ENCODE results near the gene TMEM50B.
"Not testable (repeated sequence)": the region's sequence is repeated elsewhere in the genome, so short reads cannot be mapped to it uniquely, and the experiment has no call there.

DNA sequence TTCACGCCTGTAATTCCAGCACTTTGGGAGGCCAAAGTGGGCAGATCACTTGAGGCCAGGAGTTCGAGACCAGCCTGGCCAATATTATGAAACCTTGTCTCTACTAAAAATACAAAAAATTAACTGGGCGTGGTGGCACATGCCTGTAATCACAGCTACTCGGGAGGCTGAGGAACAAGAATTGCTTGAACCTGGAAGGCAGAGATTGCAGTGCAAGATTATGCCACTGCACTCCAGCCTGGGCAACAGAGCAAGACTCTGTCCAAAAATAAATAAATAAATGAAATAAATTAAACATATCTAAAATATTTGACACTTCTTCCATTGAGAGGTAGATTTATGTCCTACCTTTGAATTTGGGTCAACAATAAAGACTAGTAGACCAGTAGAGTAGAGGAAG is 10.6 kb downstream of the TMEM50B start:
- TF ChIP-seq CTCF, POLR2AphosphoS5, POLR2A, EP300 (IDR thresholded peaks at IDR 0.05): not testable (repeated sequence)

Measured in stomach (tissue), 4 donors.